Suprapubic skin (tissue), 3 donors: ENCODE results near the gene ARRDC3.

Experiments
- EP300 ChIP-seq: sonication (generic); formaldehyde crosslinking; IDR thresholded peaks from one replicate; pipeline ENCODE4 v1.6.1; 2017; ENCODE audit warnings: antibody characterized with exemption
- TF ChIP-seq, protein P1 (sequence below), 2 donors: fragments of 200-600 bp in 1 of 2; fragments of 450-650 bp in 1 of 2; sonication (generic) in 1 of 2; IDR thresholded peaks; one replicate each; pipeline ENCODE4 v1.5.1; 2016 to 2019; ENCODE audit warnings: antibody characterized with exemption in 2 of 2, mild to moderate bottlenecking in 1 of 2, moderate library complexity in 1 of 2

DNA sequence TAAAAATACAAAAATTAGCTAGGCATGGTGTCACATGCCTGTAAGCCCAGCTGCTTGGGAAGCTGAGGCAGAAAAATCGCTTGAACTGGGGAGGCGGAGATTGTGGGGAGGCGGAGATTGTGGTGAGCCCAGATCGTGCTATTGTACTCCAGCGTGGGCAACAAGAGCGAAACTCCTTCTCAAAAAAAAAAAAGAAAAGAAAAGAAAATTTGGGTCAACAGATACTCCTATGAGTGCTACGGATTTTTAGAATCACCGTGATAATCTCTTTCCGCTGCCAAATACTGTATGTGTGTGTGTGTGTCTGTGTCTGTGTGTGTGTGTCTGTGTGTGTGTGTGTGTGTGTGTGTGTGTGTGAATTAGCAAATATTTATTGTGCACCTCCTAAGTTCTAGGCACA lies 64.4 kb downstream of the ARRDC3 start:
- no peak for TF ChIP-seq EP300
- TF ChIP-seq, protein P1, sequence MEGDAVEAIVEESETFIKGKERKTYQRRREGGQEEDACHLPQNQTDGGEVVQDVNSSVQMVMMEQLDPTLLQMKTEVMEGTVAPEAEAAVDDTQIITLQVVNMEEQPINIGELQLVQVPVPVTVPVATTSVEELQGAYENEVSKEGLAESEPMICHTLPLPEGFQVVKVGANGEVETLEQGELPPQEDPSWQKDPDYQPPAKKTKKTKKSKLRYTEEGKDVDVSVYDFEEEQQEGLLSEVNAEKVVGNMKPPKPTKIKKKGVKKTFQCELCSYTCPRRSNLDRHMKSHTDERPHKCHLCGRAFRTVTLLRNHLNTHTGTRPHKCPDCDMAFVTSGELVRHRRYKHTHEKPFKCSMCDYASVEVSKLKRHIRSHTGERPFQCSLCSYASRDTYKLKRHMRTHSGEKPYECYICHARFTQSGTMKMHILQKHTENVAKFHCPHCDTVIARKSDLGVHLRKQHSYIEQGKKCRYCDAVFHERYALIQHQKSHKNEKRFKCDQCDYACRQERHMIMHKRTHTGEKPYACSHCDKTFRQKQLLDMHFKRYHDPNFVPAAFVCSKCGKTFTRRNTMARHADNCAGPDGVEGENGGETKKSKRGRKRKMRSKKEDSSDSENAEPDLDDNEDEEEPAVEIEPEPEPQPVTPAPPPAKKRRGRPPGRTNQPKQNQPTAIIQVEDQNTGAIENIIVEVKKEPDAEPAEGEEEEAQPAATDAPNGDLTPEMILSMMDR (IDR thresholded peaks at IDR 0.05), result no peak
